ENCODE data around the gene CCDC3.

GRCh38 chr10:12919574-12919973 is 81.9 kb downstream of the CCDC3 start:
- TF ChIP-seq CTCF (IDR thresholded peaks at IDR 0.05) (no peak), POLR2AphosphoS5 (IDR thresholded peaks at IDR 0.05) (no peak)
